OCI-LY1 (cell line): ENCODE results near the gene BRIP1.

Experiments used
- H2AFZ ChIP-seq: fragments of 200-600 bp; sonication (generic), shearing (Covaris generic); 2 replicates; pipeline ENCODE4 v1.6.0; 2014; ENCODE audit warnings: antibody characterized with exemption, mild to moderate bottlenecking, low read length
- H3F3A ChIP-seq: fragments of 200-600 bp; sonication (generic), shearing (Covaris generic); 2 replicates; pipeline ENCODE4 v1.6.0; 2014; ENCODE audit warnings: mild to moderate bottlenecking, antibody characterized with exemption, low read length, moderate library complexity; ENCODE audit not compliant: insufficient read depth
- H3K27ac ChIP-seq: fragments of 200-600 bp; sonication (generic); 2 replicates; pipeline ENCODE4 v1.5.1; 2014; ENCODE audit warnings: low read length, mixed run types, mild to moderate bottlenecking, low read depth; ENCODE audit not compliant: poor library complexity, severe bottlenecking
- H3K27me3 ChIP-seq: fragments of 200-600 bp; sonication (generic); 2 replicates; pipeline ENCODE4 v1.6.0; 2014; ENCODE audit warnings: antibody characterized with exemption, mild to moderate bottlenecking, low read length, moderate library complexity; ENCODE audit not compliant: insufficient read depth
- H3K36me3 ChIP-seq: fragments of 200-600 bp; sonication (generic); 2 replicates; pipeline ENCODE4 v1.6.1; 2014; ENCODE audit warnings: mild to moderate bottlenecking, antibody characterized with exemption, low read length, moderate library complexity, mixed read lengths; ENCODE audit not compliant: insufficient read depth
- H3K4me1 ChIP-seq: fragments of 200-600 bp; sonication (generic); 2 replicates; pipeline ENCODE4 v1.5.1; 2014; ENCODE audit warnings: mild to moderate bottlenecking, low read length, moderate library complexity; ENCODE audit not compliant: insufficient read depth, severe bottlenecking
- H3K4me2 ChIP-seq: fragments of 200-600 bp; sonication (generic), shearing (Covaris generic); 2 replicates; pipeline ENCODE4 v1.6.1; 2014; ENCODE audit warnings: low read length
- H3K4me3 ChIP-seq: fragments of 200-600 bp; sonication (generic); 2 replicates; pipeline ENCODE4 v1.5.1; 2014; ENCODE audit warnings: low read length, low read depth, mild to moderate bottlenecking, mixed read lengths; ENCODE audit not compliant: poor library complexity, severe bottlenecking
- H3K79me2 ChIP-seq: fragments of 200-600 bp; shearing (Covaris generic); 2 replicates; pipeline ENCODE4 v1.6.1; 2016; ENCODE audit warnings: mixed run types, low read length, mixed read lengths; ENCODE audit not compliant: insufficient read depth
- H3K9ac ChIP-seq: fragments of 200-600 bp; sonication (generic), shearing (Covaris generic); 2 replicates; pipeline ENCODE4 v1.6.1; 2014; ENCODE audit warnings: mild to moderate bottlenecking, low read length, mixed read lengths
- H3K9me2 ChIP-seq: fragments of 200-600 bp; sonication (generic), shearing (Covaris generic); 2 replicates; pipeline ENCODE4 v1.6.1; 2014; ENCODE audit warnings: low read depth, mild to moderate bottlenecking, low read length, mixed read lengths
- H3K9me3 ChIP-seq: fragments of 200-600 bp; shearing (Covaris generic); 2 replicates; pipeline ENCODE4 v1.6.1; 2014; ENCODE audit warnings: low read length, mixed read lengths
- H4K20me1 ChIP-seq: fragments of 200-600 bp; sonication (generic), shearing (Covaris generic); 2 replicates; pipeline ENCODE4 v1.6.0; 2016; ENCODE audit warnings: mild to moderate bottlenecking, low read length; ENCODE audit not compliant: insufficient read depth
- CTCF ChIP-seq: fragments of 200-600 bp; sonication (generic), shearing (Covaris generic); IDR thresholded peaks from 2 replicates; pipeline ENCODE4 v1.5.1; 2017; ENCODE audit warnings: mild to moderate bottlenecking, antibody characterized with exemption, low read length, moderate library complexity, mixed read lengths
- EZH2 ChIP-seq: fragments of 200-600 bp; sonication (generic), shearing (Covaris generic); IDR thresholded peaks from 2 replicates; pipeline ENCODE4 v1.8.0; 2017; ENCODE audit warnings: borderline replicate concordance, mixed run types, mild to moderate bottlenecking, antibody characterized with exemption, low read length, moderate library complexity, mixed read lengths

The BRIP1 gene

GRCh38 chr17:61784510-61784909 lies 78.8 kb downstream of the BRIP1 start:
- Histone ChIP-seq H3K27ac (no peak overlapping the region), H3K9me3 (no peaks in the 10 kb centered on the region), H3K4me1 (no peaks in the 10 kb centered on the region), H3K27me3 (no peaks in the 10 kb centered on the region), H3K79me2 (no peaks in the 10 kb centered on the region), H3K4me3 (no peak overlapping the region), H3K9me2 (no peaks in the 10 kb centered on the region), H4K20me1 (no peaks in the 10 kb centered on the region), H3F3A (no peaks in the 10 kb centered on the region), H3K36me3 (peaks cover 5% of the 10 kb centered on the region; the same call in 1 of the 2 replicates), H3K4me2 (no peak overlapping the region), H3K9ac (no peak overlapping the region), H2AFZ (no peak overlapping the region)
- TF ChIP-seq CTCF (no peak), EZH2 (no peak)

- Histone ChIP-seq H3K27ac (no peak overlapping the region), H3K9me3 (no peaks in the 10 kb centered on the region), H2AFZ (no peak overlapping the region), H3K36me3 (peaks cover 10% of the 10 kb centered on the region; the same call in 1 of the 2 replicates), H3K27me3 (no peaks in the 10 kb centered on the region), H3K9ac (no peak overlapping the region), H3K79me2 (no peaks in the 10 kb centered on the region), H3K4me2 (no peak overlapping the region), H3K9me2 (no peaks in the 10 kb centered on the region), H3K4me1 (no peaks in the 10 kb centered on the region), H4K20me1 (no peaks in the 10 kb centered on the region), H3K4me3 (no peak overlapping the region), H3F3A (no peaks in the 10 kb centered on the region)
- no peak for TF ChIP-seq EZH2
- no peak for TF ChIP-seq CTCF
These were observed 79.6 kb downstream of the BRIP1 start for GRCh38 chr17:61783556-61784304.

DNA sequence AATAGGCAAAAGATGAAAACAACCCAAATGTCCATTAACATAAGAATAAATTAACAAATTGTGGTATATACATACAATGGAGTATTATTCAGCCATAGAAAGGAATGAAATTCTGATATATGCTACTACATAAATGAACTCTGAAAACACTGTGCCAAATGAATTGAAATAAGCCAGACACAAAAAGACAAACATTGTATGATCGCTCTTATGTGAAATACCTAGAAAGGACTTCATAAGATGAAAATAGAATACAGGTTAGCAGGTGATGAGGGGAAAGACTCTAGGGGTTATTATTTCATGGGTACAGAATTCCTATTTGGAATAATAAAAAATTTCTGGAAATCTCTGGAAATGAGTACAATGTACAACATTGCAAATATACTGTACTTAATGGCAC lies 80.2 kb downstream of the BRIP1 start:
- no peak overlapping the region for H2AFZ ChIP-seq
- no peaks in the 10 kb centered on the region for H3K27me3 ChIP-seq
- H3K36me3 ChIP-seq: peaks cover 13% of the 10 kb centered on the region; the same call in 1 of the 2 replicates
- H3K4me3 ChIP-seq: no peak overlapping the region
- H3K9me3 ChIP-seq: no peaks in the 10 kb centered on the region
- H3K9ac ChIP-seq: no peak overlapping the region
- H4K20me1 ChIP-seq: no peaks in the 10 kb centered on the region
- no peak for TF ChIP-seq CTCF
- no peak for TF ChIP-seq EZH2
- no peak overlapping the region for H3K27ac ChIP-seq
- H3K4me1 ChIP-seq: no peaks in the 10 kb centered on the region
- no peak overlapping the region for H3K4me2 ChIP-seq
- H3K79me2 ChIP-seq: no peaks in the 10 kb centered on the region
- no peaks in the 10 kb centered on the region for H3F3A ChIP-seq
- H3K9me2 ChIP-seq: no peaks in the 10 kb centered on the region
